ENCODE results near the gene HAL. TPM values are rescaled to one million over a fixed set of nuclear protein-coding genes. Genes with fewer than 3 reads are reported as not detected.

The HAL gene
- total and polyA plus RNA-seq, 2 of the 13 experiments (the other 11 are each of a cell fraction or from before 2014, with no cell fraction given), result 0.89 to 37.8 TPM

DNA sequence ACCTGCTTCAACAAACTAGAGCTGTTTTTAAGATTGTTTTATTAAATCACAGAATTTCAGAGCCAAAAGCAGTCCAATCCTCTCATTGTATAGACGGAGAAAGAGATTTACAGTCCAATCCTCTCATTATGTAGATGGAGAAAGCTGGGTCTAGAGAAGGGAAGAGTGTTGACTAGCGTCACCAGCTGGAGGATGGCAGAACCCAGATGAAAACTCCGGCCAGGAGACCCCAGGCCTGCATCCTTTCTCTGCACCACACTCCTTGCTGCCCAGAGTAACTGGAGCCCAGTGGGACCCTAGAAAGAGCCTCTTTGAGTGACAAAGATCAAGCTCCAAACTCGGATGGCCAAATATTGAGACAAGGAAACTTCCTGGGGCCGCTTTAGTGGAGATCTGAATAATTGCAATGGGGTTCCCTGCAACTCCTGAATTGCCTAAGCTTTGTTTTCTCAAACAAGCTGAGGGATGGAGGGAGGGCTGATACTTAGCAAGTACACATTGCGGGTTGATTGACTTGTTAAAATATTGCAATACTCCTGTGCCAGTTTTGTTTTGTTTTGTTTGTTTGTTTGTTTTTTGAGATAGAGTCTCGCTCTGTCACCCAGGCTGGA lies 40.5 kb downstream of the HAL start (continued):
- TF ChIP-seq, protein P1, sequence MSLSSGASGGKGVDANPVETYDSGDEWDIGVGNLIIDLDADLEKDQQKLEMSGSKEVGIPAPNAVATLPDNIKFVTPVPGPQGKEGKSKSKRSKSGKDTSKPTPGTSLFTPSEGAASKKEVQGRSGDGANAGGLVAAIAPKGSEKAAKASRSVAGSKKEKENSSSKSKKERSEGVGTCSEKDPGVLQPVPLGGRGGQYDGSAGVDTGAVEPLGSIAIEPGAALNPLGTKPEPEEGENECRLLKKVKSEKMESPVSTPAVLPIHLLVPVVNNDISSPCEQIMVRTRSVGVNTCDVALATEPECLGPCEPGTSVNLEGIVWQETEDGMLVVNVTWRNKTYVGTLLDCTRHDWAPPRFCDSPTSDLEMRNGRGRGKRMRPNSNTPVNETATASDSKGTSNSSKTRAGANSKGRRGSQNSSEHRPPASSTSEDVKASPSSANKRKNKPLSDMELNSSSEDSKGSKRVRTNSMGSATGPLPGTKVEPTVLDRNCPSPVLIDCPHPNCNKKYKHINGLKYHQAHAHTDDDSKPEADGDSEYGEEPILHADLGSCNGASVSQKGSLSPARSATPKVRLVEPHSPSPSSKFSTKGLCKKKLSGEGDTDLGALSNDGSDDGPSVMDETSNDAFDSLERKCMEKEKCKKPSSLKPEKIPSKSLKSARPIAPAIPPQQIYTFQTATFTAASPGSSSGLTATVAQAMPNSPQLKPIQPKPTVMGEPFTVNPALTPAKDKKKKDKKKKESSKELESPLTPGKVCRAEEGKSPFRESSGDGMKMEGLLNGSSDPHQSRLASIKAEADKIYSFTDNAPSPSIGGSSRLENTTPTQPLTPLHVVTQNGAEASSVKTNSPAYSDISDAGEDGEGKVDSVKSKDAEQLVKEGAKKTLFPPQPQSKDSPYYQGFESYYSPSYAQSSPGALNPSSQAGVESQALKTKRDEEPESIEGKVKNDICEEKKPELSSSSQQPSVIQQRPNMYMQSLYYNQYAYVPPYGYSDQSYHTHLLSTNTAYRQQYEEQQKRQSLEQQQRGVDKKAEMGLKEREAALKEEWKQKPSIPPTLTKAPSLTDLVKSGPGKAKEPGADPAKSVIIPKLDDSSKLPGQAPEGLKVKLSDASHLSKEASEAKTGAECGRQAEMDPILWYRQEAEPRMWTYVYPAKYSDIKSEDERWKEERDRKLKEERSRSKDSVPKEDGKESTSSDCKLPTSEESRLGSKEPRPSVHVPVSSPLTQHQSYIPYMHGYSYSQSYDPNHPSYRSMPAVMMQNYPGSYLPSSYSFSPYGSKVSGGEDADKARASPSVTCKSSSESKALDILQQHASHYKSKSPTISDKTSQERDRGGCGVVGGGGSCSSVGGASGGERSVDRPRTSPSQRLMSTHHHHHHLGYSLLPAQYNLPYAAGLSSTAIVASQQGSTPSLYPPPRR (CRISPR knock-in tag; IDR thresholded peaks at IDR 0.05; ENCODE audit: borderline replicate concordance), result peak; percentile 52; the same call in 1 of the 2 replicates
- TF ChIP-seq ZNF605 (CRISPR knock-in tag; IDR thresholded peaks at IDR 0.05), result peak; percentile 36; the same call in 1 of the 2 replicates
- TF ChIP-seq, protein P2, sequence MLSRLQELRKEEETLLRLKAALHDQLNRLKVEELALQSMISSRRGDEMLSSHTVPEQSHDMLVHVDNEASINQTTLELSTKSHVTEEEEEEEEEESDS (CRISPR knock-in tag; IDR thresholded peaks at IDR 0.05; ENCODE audit: borderline replicate concordance), result no peak
- 0 out of 2 replicates have a peak, but pooled peaks have one; percentile 14 for TF ChIP-seq FOSL2 (CRISPR knock-in tag; IDR thresholded peaks at IDR 0.05)
- peak; percentile 39; the same call in 1 of the 2 replicates for TF ChIP-seq GATAD2A (CRISPR knock-in tag; IDR thresholded peaks at IDR 0.05)
- no peak for TF ChIP-seq CBX1 (IDR thresholded peaks at IDR 0.05; ENCODE audit: low read depth)
- TF ChIP-seq HNF4G (IDR thresholded peaks at IDR 0.05; ENCODE audit: borderline replicate concordance, low read depth, low read length), result 0 out of 2 replicates have a peak, but pooled peaks have one; percentile 16
- no peak for TF ChIP-seq HNF4G (CRISPR knock-in tag; IDR thresholded peaks at IDR 0.05; ENCODE audit: borderline replicate concordance, low read depth)
